ENCODE measurements around the gene MNS1.
"Not testable (repeated sequence)": the region's sequence is repeated elsewhere in the genome, so short reads cannot be mapped to it uniquely, and the experiment has no call there.

GRCh38 chr15:56485426-56485825, 20.5 kb upstream of the MNS1 start:
- TF ChIP-seq CTCF, POLR2A, EP300 (IDR thresholded peaks at IDR 0.05): not testable (repeated sequence)
